Fibroblast of upper back skin (primary cell): Measurements from ENCODE around the gene PTPN6.
"Not testable (repeated sequence)": the region's sequence is repeated elsewhere in the genome, so short reads cannot be mapped to it uniquely, and the experiment has no call there.

Source experiments
- DNase-seq: peaks from one replicate; pipeline ENCODE4 v3.0.0-alpha.2; 2013

Gene PTPN6

DNA sequence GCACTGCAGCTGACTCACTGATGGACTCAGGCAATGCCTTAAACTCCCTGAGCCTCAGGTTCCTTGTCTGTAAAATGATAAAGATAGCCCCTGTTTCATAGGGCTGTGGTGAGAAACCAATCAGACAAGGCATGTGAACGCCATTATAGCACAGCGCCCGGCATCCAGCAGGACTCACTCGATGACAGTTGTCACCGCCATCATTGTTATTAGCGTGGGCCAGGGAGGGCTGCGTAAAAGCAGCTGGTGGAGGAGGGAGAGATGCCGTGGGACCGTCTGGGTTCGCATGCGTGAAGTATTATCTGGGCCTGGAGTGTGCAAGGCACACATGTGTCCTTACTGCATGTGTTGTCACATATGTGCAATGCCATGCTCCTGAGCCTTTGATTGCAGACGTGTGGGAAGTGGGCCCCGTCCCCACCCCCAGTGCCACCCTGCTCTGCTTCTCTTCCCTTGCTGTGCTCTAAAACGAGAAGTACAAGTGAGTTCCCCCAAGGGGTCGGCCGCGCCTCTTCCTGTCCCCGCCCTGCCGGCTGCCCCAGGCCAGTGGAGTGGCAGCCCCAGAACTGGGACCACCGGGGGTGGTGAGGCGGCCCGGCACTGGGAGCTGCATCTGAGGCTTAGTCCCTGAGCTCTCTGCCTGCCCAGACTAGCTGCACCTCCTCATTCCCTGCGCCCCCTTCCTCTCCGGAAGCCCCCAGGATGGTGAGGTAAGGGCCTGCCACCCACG lies at the start of gene PTPN6:
Gene PTPN6 (plus strand): TSS at position 546 of the 730 bp plus-strand sequence. CDS start 157 bp downstream, at position 703.
- DNase-seq, result no peak

GRCh38 chr12:6902448-6902847 lies 48.7 kb upstream of the PTPN6 start:
- DNase-seq, result no peak

DNA sequence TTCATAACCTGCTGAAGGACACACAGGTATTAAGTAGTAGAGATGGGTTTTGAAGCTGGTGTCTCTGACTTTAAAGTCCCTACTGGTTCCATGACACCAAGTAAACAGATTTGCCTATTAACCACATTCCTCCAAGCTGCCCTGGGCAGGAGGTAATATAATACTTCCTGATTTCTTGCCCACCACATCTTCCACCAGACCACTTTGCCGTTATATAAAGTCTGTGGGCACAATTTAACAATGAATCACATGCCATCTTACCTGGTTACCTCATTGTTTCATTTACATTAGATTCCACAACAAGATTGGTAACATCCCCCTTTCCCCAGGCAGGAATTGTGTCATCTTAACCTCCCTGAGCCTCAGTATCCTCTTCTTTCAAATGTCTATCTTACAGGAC lies 47.4 kb upstream of the PTPN6 start:
- no peak for DNase-seq

GRCh38 chr12:6904280-6905276 lies 46.6 kb upstream of the PTPN6 start, which contains the start of gene LRRC23:
Gene LRRC23, plus strand, starts transcription at chr12:6904822. Its CDS starts 812 bp downstream, at chr12:6905634.
- DNase-seq, result peak; percentile 96

DNA sequence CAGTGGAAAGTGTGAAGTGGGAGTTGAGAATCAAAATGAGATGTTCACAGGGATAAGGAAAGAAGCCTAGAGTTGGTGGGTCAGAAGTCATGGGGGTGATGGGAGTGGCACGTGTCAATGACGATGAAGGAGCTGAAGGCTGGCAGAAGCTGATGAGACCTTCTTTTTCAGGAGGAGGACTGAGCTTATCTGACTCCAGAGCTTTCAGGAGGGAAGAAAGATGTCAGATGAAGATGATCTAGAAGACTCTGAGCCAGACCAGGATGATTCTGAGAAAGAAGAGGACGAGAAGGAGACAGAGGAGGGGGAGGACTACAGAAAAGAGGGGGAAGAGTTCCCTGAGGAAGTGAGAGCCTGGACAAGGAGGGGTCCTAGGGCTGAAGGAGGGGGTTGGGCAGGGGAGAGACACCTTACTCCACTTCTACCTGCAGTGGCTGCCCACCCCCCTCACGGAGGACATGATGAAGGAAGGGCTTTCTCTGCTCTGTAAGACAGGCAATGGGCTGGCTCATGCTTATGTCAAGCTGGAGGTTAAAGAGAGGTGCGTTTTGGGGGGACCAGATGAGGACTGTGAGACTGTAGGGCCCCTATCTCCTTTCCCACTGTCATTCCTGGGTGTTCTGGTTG lies 45.6 kb upstream of the PTPN6 start:
- DNase-seq, result no peak

DNA sequence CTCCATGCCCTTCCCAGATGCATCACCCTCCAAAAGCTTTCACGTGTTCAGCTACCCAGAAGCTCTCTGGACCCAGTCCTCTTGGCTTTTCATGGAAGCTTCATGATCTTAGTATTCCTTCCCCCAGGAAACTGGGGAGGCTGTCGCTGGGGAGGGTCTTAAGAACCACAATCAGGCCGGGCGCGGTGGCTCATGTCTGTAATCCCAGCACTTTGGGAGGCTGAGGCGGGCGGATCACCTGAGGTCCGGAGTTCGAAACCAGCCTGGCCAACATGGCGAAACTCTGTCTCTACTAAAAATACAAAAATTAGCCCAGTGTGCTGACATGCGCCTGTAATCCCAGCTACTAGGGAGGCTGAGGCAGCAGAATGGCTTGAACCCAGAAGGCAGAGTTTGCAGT lies 43.0 kb upstream of the PTPN6 start:
- DNase-seq, result not testable (repeated sequence)

DNA sequence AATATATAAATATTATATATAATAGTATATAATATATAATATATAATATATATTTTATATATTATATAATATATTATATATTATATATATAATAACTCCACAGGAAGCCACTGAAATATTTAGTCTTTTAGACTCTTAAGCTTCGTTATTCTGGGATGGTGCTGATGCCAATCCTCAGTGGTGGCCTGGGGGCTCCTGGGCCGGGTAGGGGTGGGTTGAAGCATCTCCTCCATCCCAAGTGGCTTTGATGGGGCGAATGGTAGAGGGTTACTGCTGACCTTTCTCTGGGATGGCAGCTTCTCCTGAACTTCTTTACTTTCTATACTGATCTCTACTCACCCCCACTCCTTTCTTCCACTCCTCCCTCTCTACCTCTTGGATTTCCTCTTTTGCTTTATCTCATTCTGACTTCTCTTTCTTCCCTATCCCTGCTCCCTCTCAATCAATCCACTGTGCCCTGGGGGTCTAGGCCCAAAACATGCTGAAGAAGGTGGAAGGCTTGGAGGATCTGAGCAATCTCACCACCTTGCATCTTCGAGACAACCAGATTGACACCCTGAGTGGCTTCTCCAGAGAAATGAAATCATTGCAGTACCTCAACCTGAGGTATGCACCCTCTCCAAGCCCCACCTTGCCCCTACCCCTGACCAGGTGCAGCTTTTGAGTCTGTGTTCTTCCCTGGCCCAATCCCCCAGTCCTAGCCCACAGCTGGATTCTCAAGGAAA lies 41.6 kb upstream of the PTPN6 start:
- no peak for DNase-seq

DNA sequence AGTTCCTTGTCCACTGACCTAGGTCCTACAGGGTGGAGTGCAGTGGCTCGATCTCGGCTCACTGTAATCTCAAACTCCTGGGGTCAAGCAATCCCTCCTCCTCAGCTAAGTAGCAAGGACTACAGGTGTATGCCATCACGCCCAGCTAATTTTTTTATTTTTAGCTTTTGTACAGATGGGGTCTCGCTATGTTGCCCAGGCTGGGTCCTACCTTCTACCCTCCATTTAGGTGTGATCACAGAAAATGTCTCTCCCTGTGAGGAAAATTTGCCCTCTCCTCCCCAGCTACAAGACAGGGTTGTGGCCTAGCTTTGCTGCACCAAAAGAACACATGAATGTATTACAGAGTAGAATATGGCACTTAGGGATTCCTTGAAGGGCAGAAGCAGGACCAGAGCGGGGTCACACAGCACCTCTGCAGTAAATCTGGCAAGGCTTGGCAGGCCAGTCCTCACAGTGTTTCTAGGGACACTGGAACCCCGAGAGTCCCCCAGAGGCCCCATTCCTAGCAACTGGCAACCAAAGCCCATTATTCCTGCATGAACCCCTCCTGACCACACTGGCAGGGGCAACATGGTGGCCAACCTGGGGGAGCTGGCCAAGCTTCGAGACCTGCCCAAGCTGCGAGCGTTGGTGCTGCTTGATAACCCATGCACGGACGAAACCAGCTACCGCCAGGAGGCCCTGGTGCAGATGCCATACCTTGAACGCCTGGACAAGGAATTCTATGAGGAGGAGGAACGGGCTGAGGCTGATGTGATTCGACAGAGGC lies 38.8 kb upstream of the PTPN6 start:
- DNase-seq, result no peak

- peak; percentile 67 for DNase-seq
These were observed 36.8 kb upstream of the PTPN6 start, which contains the start of gene ENO2 for GRCh38 chr12:6914246-6914946. Gene ENO2, plus strand, starts transcription at chr12:6914580. Its CDS starts 1,253 bp downstream, at chr12:6915833.

DNA sequence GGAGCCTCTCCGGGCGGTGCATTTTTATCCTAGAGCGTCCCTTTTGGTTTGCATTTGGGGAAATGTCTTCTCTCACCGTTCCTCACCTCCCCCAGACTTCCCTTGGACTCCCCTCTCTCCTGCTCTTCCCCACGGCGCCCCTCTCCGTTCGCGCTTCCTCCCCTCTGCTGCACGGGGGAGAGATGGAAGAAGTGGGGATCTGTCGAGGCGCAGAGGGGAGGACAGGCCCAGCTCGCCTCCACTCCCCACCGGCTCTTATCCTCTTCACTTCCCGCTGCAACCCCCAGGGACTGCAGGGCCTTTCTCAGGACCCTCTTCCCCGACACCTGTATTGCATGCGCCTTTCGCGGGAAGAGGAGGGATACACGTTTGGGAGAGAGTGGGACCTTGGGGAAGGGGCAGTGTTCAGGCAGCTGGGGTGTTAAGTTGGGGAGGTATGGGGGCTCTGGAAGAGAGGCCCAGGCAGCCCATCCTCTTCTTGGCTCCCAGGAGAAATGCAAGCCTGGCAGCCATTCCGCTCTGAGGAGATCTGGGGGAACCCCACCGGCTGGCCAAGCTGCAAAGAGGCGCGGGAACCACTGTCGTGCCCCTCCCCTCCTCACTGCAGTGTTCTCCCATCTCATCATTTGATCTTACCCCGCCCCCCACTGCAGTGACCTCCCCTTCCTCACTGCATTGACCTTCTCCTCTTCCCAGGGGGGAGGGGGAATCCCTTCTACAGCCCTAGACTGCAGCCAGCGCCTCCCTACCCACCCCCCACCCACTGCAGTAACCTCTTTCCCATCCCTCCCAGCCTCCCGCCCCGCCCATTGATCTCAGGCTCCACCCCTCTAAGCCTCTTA lies 36.0 kb upstream of the PTPN6 start:
- DNase-seq, result peak; percentile 20

DNA sequence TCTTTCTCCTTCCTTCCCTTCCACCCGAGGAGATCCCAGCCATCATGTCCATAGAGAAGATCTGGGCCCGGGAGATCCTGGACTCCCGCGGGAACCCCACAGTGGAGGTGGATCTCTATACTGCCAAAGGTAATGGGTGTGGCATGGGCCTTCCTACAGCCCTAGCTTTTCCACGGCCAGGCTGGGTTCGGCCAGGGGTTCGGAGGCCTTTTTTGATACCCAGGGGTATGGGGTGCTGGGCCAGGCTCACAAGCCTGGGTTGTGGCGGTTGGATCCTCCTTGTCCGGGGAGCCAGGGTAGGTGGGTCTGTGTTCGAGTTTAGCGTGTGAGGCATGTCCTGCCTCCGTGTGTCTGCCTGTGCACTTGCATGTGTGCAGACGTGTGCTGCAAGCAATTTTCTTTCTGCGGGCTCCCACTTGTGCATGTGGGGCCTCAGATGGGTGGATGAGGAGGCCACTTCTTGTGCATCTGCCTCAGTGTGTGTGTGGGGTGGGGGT lies 35.3 kb upstream of the PTPN6 start:
- no peak for DNase-seq

DNA sequence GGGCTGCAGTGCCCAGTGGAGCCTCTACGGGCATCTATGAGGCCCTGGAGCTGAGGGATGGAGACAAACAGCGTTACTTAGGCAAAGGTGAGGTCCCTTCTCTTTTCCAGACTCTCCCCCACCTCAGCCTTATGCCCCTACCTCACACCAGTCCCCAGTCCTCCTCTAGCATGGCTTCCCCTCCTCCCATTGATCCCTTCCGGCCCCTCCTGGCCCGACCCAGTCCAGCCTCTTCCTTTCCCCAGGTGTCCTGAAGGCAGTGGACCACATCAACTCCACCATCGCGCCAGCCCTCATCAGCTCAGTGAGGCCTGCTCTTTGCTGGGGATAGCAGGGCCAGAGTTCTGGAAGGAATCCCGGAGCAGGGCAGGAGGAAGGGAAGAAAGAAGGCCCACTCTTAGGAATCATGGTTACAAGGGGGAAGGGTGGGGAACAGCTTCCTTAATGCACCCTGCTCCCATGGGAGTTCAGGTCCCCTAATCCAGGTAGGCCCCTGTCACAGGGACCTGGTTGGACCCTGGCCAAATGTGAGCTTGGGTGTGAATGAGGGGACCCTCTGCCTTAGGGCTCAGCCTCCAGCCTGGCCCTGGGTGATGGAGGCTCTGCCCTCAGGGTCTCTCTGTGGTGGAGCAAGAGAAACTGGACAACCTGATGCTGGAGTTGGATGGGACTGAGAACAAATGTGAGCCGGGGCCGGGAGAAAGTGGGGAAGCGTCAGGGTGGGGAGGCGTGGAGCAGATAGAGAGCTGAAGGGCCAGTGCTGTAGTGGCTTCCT lies 34.5 kb upstream of the PTPN6 start:
- no peak for DNase-seq

DNA sequence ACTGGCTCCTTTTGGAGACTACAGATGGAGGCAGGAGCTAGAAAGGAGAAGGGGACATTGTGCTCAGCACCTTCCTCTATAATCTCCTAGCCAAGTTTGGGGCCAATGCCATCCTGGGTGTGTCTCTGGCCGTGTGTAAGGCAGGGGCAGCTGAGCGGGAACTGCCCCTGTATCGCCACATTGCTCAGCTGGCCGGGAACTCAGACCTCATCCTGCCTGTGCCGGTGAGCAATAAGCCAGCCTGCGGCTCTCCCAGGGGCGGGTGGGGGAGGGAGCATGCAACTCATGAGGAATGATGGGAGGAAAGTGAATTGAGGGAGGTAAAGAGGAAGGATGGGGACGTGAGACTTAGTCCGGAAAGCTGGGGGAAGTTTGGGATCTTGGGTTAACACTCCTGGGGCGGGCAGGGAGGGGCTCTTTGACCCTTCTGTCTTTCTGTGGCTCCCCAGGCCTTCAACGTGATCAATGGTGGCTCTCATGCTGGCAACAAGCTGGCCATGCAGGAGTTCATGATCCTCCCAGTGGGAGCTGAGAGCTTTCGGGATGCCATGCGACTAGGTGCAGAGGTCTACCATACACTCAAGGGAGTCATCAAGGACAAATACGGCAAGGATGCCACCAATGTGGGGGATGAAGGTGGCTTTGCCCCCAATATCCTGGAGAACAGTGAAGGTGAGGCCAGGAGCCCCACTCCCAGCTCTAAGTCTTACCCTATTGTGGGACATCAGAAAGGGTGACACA lies 33.5 kb upstream of the PTPN6 start:
- peak; percentile 54 for DNase-seq

- no peak for DNase-seq
These were observed 31.6 kb upstream of the PTPN6 start for GRCh38 chr12:6919588-6919987.

GRCh38 chr12:6921539-6921938 lies 29.6 kb upstream of the PTPN6 start:
- no peak for DNase-seq

GRCh38 chr12:6921996-6922946 lies 28.9 kb upstream of the PTPN6 start:
- DNase-seq, result no peak
